ENCODE results near the gene TRIM33. TPM values are rescaled to one million over a fixed set of nuclear protein-coding genes. Genes with fewer than 3 reads are reported as not detected.

Gene TRIM33
- polyA plus RNA-seq, 1 donor (not counting 4 experiments of a cell fraction or from before 2014, with no cell fraction given), result 26.4 TPM

- Histone ChIP-seq H3K4me1 (ENCODE audit: control insufficient read depth, extremely low read depth, insufficient read depth, low read length) (peaks cover 8% of the 10 kb centered on the region), H3K4me2 (ENCODE audit: control insufficient read depth, extremely low read depth, insufficient read depth, low read depth, low read length) (peak overlapping the region; percentile 3), H3K36me3 (ENCODE audit: control insufficient read depth in 2 of 2, extremely low read depth in 1 of 2, insufficient read depth in 2 of 2, low read length in 2 of 2) (no peaks in the 10 kb centered on the region), H3K79me2 (ENCODE audit: control insufficient read depth, insufficient read depth, low read length) (no peaks in the 10 kb centered on the region), H3K9ac (ENCODE audit: control insufficient read depth, extremely low read depth, insufficient read depth, low read length) (no peak overlapping the region), H3K27me3 (ENCODE audit: control insufficient read depth, extremely low read depth, insufficient read depth, low read length) (no peaks in the 10 kb centered on the region), H2AFZ (ENCODE audit: control insufficient read depth, low read length) (peak overlapping the region; percentile 73), H4K20me1 (ENCODE audit: control insufficient read depth, extremely low read depth, insufficient read depth, low read length) (no peaks in the 10 kb centered on the region), H3K4me3 (ENCODE audit: control insufficient read depth in 2 of 3, extremely low read depth in 1 of 3, insufficient read depth in 2 of 3, low read depth in 1 of 3, low read length in 3 of 3) (no peak overlapping the region), H3K9me1 (ENCODE audit: control insufficient read depth, extremely low read depth, insufficient read depth, low read length) (no peaks in the 10 kb centered on the region), H3K9me3 (ENCODE audit: control insufficient read depth, low read depth, low read length) (no peaks in the 10 kb centered on the region), H3K27ac (ENCODE audit: control insufficient read depth, insufficient read depth, low read length) (no peak overlapping the region)
- no peak for TF ChIP-seq EZH2 (IDR thresholded peaks at IDR 0.05; ENCODE audit: low read length)
- no peak for TF ChIP-seq CTCF (optimal IDR thresholded peaks at IDR 0.05 in 1 of 3, IDR thresholded peaks at IDR 0.05 in 1 of 3, conservative IDR thresholded peaks at IDR 0.05 in 1 of 3; ENCODE audit: extremely low read depth in 1 of 3, insufficient read depth in 2 of 3, low read length in 3 of 3)
- FAIRE-seq (no peak), DNase-seq (ENCODE audit: low read depth, low spot score) (no peak)
- dilution Hi-C loops (cut with MboI; ENCODE audit: extremely low pct_ligation_motif_present, low sequenced_read_pairs), result no loop called here
Observed at GRCh38 chr1:114353262-114353661, 157.7 kb downstream of the TRIM33 start.

GRCh38 chr1:114352797-114353196 lies 158.2 kb downstream of the TRIM33 start:
- dilution Hi-C loops (cut with MboI; ENCODE audit: extremely low pct_ligation_motif_present, low sequenced_read_pairs), result no loop called here
- Histone ChIP-seq H3K9ac (ENCODE audit: control insufficient read depth, extremely low read depth, insufficient read depth, low read length) (no peak overlapping the region), H3K79me2 (ENCODE audit: control insufficient read depth, insufficient read depth, low read length) (no peaks in the 10 kb centered on the region)

More at GRCh38 chr1:114352797-114353196, 158.2 kb downstream of the TRIM33 start:
- Histone ChIP-seq H3K4me3 (ENCODE audit: control insufficient read depth in 2 of 3, extremely low read depth in 1 of 3, insufficient read depth in 2 of 3, low read depth in 1 of 3, low read length in 3 of 3) (no peak overlapping the region), H3K27ac (ENCODE audit: control insufficient read depth, insufficient read depth, low read length) (no peak overlapping the region), H2AFZ (ENCODE audit: control insufficient read depth, low read length) (peak overlapping the region; percentile 30), H4K20me1 (ENCODE audit: control insufficient read depth, extremely low read depth, insufficient read depth, low read length) (no peaks in the 10 kb centered on the region), H3K4me2 (ENCODE audit: control insufficient read depth, extremely low read depth, insufficient read depth, low read depth, low read length) (no peak overlapping the region), H3K9me3 (ENCODE audit: control insufficient read depth, low read depth, low read length) (no peaks in the 10 kb centered on the region), H3K4me1 (ENCODE audit: control insufficient read depth, extremely low read depth, insufficient read depth, low read length) (peaks cover 8% of the 10 kb centered on the region), H3K36me3 (ENCODE audit: control insufficient read depth in 2 of 2, extremely low read depth in 1 of 2, insufficient read depth in 2 of 2, low read length in 2 of 2) (no peaks in the 10 kb centered on the region), H3K27me3 (ENCODE audit: control insufficient read depth, extremely low read depth, insufficient read depth, low read length) (no peaks in the 10 kb centered on the region), H3K9me1 (ENCODE audit: control insufficient read depth, extremely low read depth, insufficient read depth, low read length) (no peaks in the 10 kb centered on the region)
- DNase-seq (ENCODE audit: low read depth, low spot score) (no peak), FAIRE-seq (no peak)
- TF ChIP-seq CTCF (optimal IDR thresholded peaks at IDR 0.05 in 1 of 3, IDR thresholded peaks at IDR 0.05 in 1 of 3, conservative IDR thresholded peaks at IDR 0.05 in 1 of 3; ENCODE audit: extremely low read depth in 1 of 3, insufficient read depth in 2 of 3, low read length in 3 of 3), result no peak
